Endothelial cell of hepatic sinusoid (primary cell): ENCODE data around the gene RAB34.

Source experiments
- in situ Hi-C: cut with HindIII; loops from 2 replicates; pipeline ENCODE4 v1.10.0; 2017; ENCODE audit warnings: low sequenced_read_pairs

The RAB34 gene

DNA sequence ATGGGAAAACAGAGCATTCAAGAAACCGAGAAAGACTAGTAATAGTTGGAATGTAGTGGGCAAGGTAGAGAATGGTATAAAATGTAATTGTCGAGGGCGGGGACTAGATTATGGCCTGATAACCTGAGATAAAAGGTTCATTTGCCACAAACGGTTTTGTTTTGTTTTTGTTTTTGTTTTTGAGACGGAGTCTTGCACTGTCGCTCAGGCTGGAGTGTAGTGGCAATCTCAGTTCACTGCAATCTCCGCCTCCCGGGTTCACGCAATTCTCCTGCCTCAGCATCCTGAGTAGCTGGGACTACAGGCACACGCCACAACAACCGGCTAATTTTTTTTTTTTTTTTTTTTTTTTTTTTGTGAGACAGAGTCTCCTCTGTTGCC, 12.3 kb upstream of the RAB34 start:
- in situ Hi-C loops: loop anchor here (5.0 to 10.0 kb wide), 3 partner anchors 65 to 227 kb away; partner anchors contain the start of genes DHRS13, SDF2 and SUPT6H

DNA sequence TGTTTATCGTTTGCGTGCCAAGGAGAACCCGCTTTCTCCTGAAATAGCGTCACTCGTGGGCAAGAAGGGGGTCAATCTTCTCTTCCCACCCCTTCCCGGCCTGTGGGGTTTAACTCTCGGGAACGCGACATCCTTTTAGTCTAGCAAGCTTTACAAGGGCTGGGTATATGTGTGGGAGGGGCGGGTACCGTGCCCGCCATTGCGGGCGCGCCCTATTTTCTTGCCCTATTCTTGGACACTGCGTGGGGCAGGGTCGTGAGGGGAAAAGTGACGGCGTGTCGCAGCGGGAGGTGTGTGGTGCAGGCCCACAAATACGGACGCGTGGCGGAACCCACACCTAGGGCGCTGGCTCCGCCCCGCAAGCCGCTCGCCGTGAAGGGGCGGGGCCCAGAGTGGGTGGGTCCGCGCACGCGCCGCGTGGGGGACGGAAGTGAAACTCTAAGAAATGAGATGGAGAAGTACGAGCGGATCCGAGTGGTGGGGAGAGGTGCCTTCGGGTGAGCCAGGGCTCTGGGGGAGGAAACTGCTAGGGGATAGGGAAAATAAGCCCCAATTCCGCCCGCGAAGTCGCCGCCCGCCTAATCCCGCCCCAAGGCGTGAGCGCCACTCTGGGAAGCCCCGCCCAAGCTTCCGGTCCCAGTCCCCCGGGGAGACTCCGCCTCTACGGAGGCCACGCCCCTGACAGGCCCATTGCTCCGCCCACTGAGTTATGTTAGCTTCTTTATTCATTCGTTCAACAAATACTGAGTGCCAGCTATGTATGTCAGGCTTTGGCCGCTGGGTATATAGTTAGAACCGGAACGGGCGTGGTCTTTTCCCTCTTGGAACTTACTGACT, 10.9 kb upstream of the RAB34 start, which contains the start of gene NEK8:
NEK8 (plus strand) TSS at position 425 of the 837 bp plus-strand sequence; CDS start at position 451, 26 bp downstream.
- in situ Hi-C loops: loop anchor here (5.0 to 10.0 kb wide), 3 partner anchors 64 to 229 kb away; partner anchors contain the start of genes DHRS13, SDF2 and SUPT6H

DNA sequence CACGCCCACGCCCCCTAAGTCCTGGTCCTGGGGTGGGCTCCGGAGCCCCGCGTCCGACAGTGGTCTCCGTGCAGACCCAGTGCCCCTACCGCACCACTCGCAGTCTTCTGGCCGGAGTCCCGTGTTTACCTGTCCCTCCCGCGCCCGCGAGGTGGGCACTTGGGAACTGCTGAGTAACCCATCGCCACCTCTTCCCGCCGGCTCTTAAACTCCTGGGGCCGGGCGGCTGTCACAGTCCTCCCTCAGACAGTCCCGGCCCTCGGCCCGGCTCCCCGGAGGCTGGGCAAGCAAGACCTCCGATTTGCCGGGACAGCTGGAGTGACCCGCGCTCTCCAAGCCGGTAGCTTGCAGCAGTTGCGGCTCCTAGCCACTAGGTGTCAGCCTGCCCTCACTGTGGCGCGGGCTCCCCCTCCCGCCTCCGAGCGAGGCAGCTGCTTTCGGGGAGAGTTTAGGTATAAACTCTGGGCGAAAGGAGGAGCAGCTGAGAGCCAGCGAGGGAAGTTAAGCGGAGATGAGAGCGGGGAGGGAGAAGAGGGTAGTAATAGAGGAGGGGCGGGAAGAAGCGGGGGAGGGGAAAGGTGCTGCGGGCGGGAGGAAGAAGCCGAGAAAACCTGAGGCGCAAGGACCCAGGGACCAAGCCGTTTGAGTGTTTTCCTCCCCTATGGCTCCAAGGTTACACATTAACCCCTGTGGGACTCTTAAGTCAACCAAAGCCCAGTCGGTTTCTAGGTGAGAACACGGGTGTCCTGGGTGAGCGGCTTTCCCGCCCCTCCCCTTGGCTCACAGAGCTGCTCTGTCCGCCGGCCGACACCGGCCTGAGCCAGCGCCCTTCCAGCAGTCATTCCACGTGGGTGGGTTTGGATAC, 9.2 kb upstream of the RAB34 start:
- in situ Hi-C loops: loop anchor here (5.0 to 10.0 kb wide), 3 partner anchors 62 to 230 kb away; partner anchors contain the start of genes DHRS13, SDF2 and SUPT6H

DNA sequence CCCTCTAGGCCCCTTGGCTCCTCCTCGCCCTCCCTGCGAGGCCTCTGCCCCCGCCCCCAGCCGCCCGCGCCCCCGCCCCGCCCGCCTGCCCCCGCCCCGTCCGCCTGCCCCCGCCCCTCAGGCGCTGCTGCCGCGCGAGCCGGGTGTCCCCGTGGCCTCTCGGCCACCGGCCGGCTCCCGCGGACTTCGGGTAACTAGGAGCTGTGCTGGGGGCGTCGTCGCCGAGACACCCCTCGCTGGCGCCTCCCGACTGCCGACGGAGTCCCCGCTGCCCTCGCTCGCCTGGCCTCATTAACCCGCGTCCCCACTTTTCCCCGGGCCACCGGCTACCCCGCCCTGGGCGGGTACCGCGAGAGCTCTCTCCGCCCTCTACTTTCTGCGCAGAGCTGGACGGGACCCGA, 8.6 kb upstream of the RAB34 start, which contains the start of gene TLCD1:
TLCD1 (minus strand) TSS at position 8 of the 401 bp plus-strand sequence. CDS start 136 bp downstream, outside the sequence.
- in situ Hi-C loops: loop anchor here (5.0 to 10.0 kb wide), 3 partner anchors 61 to 231 kb away; partner anchors contain the start of genes DHRS13, SDF2 and SUPT6H

DNA sequence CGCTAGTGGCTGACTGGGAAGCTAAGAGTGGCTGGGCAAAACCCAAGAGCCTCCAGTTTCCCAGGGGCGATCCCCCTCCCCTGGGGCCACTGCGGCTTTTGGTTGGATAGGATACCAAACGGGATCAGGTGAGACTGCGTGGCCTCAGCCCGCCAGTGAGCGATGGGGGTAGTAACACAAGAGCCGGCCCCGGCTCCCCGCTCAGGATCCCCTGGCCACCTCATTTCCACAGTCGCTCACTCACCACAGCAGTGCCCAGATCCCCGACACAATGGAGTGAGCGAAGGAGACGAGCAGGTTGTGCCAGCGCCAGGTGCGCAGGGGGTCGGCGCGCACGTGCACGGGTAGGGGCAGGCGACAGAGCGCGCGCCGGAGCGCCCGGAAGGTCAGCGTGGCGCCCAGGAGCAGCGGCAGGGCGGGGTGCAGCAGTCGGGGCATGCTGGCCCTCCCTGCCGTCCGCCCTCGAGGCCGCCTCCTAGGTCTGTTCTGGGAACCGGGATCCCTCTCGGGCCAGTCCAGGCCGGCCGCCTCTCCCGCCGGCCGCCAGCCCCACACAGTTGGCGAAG, 8.1 kb upstream of the RAB34 start:
- in situ Hi-C loops: loop anchor here (5.0 to 10.0 kb wide), 3 partner anchors 61 to 232 kb away; partner anchors contain the start of genes DHRS13, SDF2 and SUPT6H

DNA sequence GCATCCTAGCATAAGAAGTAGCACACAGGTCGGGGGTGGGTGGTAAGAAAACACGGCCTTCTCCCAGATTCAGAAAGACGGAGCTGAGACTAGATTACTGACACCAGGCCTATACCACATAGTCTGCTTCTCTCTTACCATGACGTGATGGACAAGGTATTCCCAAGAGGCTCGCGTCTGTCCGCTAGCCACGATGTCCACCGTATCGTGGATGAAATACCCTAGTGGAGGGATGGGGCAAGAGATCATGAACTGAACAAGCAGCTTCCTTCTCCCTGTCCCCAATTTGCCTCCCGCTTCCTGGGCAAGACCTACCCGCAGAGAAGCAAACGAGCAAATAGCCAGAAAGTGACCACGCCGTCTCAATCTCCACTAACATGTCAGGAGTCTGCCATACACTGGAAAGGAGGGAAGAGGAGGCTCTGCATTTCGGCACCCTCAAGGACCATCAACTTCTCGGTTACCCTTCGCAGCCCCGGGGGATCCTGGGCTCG, 7.5 kb upstream of the RAB34 start:
- in situ Hi-C loops: loop anchor here (5.0 to 10.0 kb wide), 3 partner anchors 60 to 232 kb away; partner anchors contain the start of genes DHRS13, SDF2 and SUPT6H

DNA sequence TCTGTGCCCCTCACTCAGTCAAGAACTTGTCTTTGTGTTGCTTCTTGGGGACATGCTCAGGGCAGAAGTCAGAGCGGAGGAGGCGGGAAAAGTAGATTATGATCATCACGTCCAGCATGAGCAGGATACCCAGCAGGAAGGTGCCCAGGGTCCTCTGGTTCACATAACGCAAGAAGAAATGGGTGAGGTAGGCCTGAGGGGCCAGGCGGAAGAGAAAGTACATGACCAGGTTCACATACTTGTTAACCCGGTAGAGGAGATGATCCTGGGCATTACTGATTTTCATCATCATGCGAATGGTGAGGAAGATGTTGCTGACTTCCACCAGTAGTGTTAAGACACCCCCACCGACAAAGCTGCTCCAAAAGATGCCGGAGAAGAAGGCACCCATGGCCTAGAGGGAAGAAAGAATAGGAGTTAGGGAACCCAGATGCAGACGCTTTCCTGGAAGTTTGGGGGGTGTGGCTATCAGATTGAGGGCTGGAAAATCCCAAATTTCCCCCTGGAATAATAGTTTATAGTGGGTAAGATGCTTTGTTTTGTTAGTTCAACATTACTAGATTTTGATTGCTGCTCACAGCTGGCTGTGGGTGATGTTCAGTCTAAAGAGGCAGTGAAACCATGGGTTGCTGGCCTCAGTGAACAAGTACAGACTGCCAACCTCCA, 7.0 kb upstream of the RAB34 start:
- in situ Hi-C loops: loop anchor here (5.0 to 10.0 kb wide), 4 partner anchors 38 to 233 kb away; partner anchors contain the start of genes DHRS13, SDF2 and SUPT6H

DNA sequence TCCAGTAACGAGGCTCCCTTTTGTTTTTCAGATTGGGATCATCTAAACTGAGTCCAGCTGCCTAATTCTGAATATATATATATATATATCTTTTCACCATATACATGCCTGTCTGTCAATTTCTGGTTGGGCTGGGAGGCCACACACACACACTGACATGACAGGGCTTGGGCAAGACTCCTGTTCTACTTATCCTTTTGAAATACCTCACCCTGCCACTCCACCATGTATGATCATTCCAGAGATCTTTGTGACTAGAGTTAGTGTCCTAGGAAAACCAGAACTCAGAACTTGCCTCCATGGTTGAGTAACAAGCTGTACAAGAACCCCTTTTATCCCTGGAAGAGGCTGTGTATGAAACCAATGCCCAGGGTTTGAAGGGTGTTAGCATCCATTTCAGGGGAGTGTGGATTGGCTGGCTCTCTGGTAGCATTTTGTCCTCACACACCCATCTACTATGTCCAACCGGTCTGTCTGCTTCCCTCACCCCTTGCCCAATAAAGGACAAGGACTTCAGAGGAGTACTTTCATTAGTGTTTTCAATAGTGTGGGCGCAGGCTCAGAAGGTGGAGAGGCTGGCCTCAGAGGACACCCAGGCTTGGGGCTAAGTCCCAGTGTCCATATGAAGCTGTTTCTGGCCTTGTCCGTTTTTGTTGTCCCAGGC, 6.3 kb upstream of the RAB34 start:
- in situ Hi-C loops: loop anchor here (5.0 to 10.0 kb wide), 3 partner anchors 38 to 181 kb away; partner anchors contain the start of genes DHRS13, SDF2 and SUPT6H

DNA sequence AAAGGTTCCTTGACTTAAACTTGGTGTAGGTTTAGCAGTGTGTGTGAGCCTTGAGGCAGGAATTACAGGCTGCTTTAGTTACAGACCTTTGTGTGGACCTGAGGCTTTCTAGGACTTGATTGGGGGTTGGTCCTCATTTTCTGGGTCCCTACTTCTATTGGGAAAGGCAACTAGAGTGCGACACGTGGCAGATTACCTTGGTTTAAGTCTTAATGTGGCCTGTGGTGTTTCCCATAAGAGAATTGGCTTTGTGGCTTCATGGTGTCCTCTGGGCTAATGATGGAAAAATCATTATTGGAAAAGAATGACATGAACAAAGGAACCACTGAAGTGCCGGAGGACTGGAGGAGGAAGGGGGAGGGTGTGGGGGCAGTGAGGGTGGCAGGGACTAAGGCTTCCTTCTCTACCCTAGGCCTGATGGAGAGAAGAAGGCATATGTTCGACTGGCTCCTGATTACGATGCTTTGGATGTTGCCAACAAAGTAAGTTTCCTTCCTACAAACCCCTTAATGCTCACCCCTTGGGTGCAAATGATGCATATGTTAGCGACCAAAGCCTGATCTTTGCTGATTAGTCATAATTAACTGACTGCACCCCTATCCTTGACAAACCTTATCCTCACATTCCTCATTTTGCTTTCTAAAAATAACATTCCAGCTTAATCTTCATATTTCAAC, 5.6 kb upstream of the RAB34 start:
- in situ Hi-C loops: loop anchor here (5.0 to 10.0 kb wide), 3 partner anchors 39 to 182 kb away; partner anchors contain the start of genes DHRS13, SDF2 and SUPT6H

DNA sequence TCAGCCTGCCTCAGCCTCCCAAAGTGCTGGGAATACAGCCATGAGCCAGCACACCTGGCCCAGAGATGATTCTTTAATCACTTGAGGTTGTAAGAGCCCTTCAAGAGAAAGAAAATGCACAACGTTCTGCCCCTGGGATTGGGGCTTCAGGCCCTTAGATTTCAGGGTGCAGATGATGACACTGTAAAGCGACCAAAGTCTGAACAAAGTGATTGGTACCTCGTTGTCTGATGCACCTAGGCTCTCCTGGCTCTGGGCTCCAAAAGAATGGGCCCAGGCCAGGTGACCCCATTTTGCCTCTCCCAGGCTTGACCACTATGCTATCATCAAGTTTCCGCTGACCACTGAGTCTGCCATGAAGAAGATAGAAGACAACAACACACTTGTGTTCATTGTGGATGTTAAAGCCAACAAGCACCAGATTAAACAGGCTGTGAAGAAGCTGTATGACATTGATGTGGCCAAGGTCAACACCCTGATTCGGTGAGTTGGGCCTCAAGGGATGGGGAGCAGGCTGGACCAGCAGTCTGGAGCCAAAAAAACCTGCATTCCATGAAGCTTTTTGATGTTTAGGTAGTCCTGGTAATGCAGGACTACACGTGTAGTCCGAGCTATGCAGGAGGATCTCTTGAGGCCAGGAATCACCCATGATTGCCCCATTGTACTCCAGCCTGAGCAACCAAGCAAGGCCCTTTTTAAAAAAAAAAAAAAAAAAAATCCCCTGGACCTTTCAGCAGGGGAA, 4.9 kb upstream of the RAB34 start:
- in situ Hi-C loops: loop anchor here (5.0 to 10.0 kb wide), 3 partner anchors 40 to 182 kb away; partner anchors contain the start of genes DHRS13, SDF2 and SUPT6H

DNA sequence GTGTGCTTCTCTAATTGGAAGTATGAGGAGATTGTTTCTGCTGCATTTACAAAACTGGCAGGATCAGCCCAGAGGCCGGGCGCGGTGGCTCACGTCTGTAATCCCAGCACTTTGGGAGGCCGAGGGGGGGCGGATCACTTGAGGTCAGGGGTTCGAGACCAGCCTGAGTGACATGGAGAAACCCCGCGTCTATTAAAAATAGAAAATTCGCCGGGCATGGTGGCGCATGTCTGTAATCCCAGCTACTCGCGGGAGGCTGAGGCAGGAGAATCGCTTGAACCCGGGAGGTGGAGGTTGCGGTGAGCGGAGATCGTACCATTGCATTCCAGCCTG, 3.3 kb upstream of the RAB34 start:
- in situ Hi-C loops: loop anchor here (5.0 to 10.0 kb wide), 3 partner anchors 41 to 184 kb away; partner anchors contain the start of genes DHRS13, SDF2 and SUPT6H

DNA sequence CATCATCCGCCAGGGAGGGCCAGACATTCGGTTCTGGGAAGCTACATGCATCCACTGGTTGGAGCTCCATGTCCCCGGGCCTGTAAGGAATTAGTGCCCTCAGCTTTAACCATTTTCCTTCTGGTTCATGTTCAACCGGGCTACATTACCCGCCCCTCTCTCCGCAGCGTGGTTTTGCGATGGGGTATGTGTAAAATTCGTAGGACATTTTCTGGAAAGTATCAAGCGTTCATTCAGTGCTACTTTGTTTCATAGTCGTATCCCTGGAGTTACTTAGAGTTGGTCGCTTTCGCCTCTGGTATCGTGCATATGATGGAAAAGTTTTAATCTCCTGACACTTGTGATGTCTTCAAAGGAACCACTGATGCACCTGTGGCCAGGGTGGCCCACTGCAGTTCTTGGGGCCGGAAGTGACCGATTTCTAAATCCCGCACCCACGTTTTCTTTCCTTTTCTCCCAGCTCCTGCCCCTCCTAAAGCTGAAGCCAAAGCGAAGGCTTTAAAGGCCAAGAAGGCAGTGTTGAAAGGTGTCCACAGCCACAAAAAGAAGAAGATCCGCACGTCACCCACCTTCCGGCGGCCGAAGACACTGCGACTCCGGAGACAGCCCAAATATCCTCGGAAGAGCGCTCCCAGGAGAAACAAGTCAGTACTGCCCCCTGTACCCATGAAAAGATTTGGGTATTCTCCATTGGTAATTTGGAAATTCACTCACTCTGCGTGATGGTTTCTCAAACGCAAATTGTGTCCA, 2.8 kb upstream of the RAB34 start:
- in situ Hi-C loops: loop anchor here (5.0 to 10.0 kb wide), 3 partner anchors 42 to 184 kb away; partner anchors contain the start of genes DHRS13, SDF2 and SUPT6H

DNA sequence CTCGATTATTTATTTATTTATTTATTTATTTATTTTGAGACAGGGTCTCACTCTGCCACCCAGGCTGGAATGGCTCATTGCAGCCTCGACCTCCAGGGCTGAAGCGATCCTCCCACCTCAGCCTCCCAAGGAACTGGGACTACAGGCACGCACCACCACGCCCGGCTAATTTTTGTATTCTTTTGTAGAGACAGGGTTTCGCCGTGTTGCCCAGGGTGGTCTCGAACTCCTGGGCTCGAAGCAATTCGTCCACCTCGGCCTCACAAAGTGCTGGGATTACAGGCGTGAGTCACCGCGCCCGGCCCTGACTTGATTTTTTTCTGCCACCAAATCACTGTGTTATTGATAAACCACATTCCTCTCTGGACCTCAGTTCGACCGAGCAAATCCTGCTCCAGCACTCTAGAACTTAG, 1.4 kb upstream of the RAB34 start:
- in situ Hi-C loops: no loop called here

DNA sequence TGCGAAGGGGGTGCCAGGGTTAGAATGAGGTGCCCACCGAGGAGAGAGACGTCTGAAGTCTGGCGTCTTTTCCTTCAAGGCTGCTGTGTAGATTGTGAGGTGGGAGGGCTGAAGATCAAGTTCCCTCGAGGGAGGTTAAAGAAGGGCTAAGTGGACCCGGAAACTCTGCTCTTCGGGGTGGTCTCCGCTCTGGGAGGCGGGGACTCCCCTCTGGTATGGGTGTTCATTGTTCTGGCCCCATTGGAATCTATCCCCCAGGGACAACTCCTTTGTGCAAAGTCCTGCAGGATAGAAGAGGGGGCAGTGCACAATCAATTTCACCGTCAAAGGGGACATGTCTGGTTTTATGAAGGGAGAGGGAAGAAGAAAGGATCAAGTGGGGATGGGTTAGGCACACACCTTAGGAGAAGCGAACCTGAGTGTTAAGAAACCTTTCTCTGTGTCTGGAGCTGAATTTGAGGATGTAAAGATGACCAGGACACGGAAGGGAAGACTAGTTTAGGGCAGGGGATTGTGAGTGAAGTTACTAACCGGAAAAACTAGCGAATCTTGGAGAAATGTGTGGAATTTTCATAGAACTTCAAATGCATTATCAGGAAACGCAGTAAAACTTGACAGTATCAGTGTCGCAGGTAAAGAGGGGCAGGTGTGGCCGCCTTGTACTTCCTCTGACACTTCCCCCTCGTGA, 809 bp upstream of the RAB34 start:
- in situ Hi-C loops: no loop called here

DNA sequence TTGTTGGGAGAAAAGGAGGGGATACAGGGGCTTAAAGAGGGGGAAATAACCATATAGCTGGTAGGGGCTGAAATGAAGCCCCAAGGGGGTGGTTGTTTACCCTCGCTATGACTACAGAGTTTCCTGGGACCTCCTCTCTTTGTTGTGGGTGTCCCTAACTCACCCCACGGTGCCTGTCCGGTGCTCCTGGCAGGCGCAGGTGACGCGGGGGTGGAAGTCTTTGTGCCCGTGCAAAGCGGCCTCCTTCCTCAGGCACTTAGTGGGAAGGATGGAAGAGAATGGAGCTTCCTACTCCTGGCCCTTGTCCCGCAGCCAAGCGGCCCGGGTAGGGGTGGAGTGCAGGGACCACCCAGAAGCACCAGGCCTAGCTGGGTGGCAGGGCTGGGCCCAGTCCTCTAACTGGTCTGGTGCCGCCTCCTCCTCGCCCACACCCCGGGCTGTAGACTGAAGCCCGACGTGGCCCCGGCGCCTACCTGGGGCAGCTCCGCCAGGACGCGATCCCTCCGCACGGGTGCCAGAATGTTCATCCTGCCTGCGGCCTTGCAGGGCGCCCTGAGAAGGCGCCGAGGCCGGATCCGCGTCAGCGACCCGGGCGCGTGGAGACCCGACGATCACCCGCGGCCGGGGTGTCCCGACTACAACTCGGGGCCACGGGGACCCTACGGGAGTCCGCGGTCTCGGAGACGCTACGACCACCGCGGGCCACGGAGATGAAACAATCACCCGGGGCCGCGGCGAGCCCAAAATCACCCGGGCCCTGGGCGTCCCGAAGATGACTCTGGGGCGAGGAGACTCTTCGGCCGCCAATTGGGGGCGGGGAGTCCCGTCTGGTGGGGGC, 709 bp downstream of the RAB34 start:
- in situ Hi-C loops: no loop called here
